ENCODE measurements around the gene ACOT12. TPM values are rescaled to one million over a fixed set of nuclear protein-coding genes. Genes with fewer than 3 reads are reported as not detected.

Gene ACOT12
- not detected for total RNA-seq (2013)
- polyA plus RNA-seq (not detected), polyA minus RNA-seq (not detected in 2 replicates), total RNA-seq (0 to 1.8 (median 0.16) reads per million in 11 experiments)

DNA sequence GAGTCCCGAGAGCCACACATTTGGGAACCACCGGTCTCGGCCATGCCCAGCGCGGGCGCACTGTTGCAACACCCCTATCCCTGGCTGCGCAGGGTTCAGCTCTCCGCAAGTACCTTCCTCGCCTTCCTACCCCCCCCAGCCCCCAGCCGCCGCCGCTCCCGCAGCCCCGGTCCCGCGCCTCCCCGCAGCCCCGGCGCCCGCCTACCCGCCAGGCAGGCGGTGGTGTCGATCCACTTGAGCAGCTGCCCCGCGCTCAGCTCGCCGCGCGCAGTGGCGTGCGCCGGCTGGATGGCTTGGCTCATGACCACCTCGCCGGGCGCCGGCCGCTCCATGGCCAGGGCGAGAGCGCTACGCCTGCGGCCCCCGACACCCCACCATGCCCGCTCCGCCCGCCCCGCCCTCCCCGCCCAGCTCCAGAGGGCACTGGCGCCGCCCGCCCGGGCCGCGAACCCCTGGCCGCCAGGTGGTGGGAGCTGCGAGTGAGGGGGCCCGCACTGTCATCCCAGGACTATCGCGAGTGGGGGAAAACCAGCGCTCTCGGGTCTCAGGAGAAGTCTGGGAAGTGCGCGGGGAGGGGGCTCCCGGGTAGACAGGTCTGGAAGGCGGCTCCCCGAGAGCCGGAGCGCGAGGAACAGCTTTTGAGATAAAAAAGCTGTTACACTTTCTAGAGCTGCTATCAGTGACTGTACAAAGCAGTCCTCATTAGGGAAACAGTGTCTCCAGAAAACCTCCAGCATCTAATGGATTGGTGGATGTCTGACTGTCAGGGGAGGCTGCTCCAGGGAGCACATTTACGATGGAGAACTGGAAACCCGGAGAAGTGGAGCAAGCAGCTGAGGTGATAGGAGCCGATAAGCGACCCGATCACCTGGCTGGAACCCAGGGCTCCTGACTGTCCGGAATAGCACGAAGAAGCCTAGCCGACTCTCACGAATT lies at the start of gene ACOT12:
ACOT12 (minus strand) TSS at position 352 of the 936 bp plus-strand sequence; CDS start at position 332, 20 bp downstream.
- no peaks in the 10 kb centered on the region for H3K79me2 ChIP-seq (ENCODE audit: insufficient read depth, low read length)
- no peak within 1 kb of the TSS for H3K27ac ChIP-seq (ENCODE audit: low read depth in 1 of 2, low read length in 2 of 2)
- 4% methylated on average over 69 of the region's 77 CpGs for WGBS (ENCODE audit: insufficient coverage)
- Mint-ChIP-seq H3K4me3 (peak within 1 kb of the TSS; percentile 64 to 85), H3K27ac (no peak within 1 kb of the TSS), H3K9me3 (peaks cover 4 to 18% (median 13%) of the 10 kb centered on the region in 7 donors), H3K36me3 (peaks cover 0 to 3% of the 10 kb centered on the region in 2 donors), H3K4me1 (peaks cover 13% of the 10 kb centered on the region), H3K27me3 (ENCODE audit: low read depth in 3 of 3) (peaks cover 37 to 58% (median 42%) of the 10 kb centered on the region in 3 donors)
- peak within 1 kb of the TSS; percentile 52 for H3K4me2 ChIP-seq (replicated peaks; ENCODE audit: extremely low read depth, low read length, poor library complexity, severe bottlenecking)
- intact Hi-C loops (cut with micrococcal nuclease), result no loop called here
- no peak for DNase-seq
- peaks cover 44 to 65% of the 10 kb centered on the region in 2 donors for H3K27me3 ChIP-seq (ENCODE audit: control insufficient read depth in 2 of 2, insufficient read depth in 2 of 2, low read length in 2 of 2)
- no peaks in the 10 kb centered on the region for H3K36me3 ChIP-seq (replicated peaks in 1 of 2; ENCODE audit: control insufficient read depth in 1 of 2, insufficient read depth in 2 of 2, low read length in 2 of 2)
- H3K4me3 ChIP-seq (replicated peaks in 1 of 3; ENCODE audit: low read depth in 2 of 3, low read length in 3 of 3), result peak within 1 kb of the TSS in 1 of 3 experiments; percentile 39
- peaks cover 5 to 9% of the 10 kb centered on the region in 2 donors for H3K4me1 ChIP-seq (ENCODE audit: control insufficient read depth in 1 of 2, insufficient read depth in 2 of 2, low read length in 2 of 2)
- H3K9ac ChIP-seq (ENCODE audit: insufficient read depth, low read length, poor library complexity, severe bottlenecking), result no peak within 1 kb of the TSS
- TF ChIP-seq, protein P1, sequence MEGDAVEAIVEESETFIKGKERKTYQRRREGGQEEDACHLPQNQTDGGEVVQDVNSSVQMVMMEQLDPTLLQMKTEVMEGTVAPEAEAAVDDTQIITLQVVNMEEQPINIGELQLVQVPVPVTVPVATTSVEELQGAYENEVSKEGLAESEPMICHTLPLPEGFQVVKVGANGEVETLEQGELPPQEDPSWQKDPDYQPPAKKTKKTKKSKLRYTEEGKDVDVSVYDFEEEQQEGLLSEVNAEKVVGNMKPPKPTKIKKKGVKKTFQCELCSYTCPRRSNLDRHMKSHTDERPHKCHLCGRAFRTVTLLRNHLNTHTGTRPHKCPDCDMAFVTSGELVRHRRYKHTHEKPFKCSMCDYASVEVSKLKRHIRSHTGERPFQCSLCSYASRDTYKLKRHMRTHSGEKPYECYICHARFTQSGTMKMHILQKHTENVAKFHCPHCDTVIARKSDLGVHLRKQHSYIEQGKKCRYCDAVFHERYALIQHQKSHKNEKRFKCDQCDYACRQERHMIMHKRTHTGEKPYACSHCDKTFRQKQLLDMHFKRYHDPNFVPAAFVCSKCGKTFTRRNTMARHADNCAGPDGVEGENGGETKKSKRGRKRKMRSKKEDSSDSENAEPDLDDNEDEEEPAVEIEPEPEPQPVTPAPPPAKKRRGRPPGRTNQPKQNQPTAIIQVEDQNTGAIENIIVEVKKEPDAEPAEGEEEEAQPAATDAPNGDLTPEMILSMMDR (IDR thresholded peaks at IDR 0.05), result no peak
- no peak within 1 kb of the TSS for H2AFZ ChIP-seq (ENCODE audit: insufficient read depth, low read depth, low read length, poor library complexity, severe bottlenecking)
- no peaks in the 10 kb centered on the region for H4K20me1 ChIP-seq (ENCODE audit: insufficient read depth, low read length)
- peaks cover 7 to 8% of the 10 kb centered on the region in 2 donors for H3K9me3 ChIP-seq (replicated peaks in 1 of 2; ENCODE audit: control insufficient read depth in 1 of 2, insufficient read depth in 1 of 2, low read length in 2 of 2)

DNA sequence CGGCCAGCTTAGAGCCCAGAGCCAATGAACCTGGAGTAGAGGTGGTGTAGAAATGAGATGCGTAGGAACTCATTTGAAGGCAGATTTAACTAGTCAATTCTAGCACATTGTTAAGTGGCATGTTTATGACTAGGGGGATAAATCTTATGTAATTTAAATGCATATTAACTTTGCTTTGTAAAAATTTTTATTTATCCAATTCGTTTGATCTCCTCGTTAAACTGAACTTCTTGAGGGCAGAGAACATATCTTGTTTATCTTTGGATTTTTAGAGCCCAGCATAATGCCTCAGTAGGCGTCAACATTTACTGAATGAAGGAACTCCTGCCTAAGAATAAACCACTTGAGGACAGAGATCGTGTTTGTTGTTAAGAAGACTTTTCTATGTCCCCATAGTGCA lies 41.1 kb upstream of the ACOT12 start:
- 100% methylated on average over 2 of the region's 6 CpGs for WGBS (ENCODE audit: insufficient coverage)
- no peak overlapping the region for H3K27ac Mint-ChIP-seq
- TF ChIP-seq, protein P1 (IDR thresholded peaks at IDR 0.05), result no peak

More for the DNA sequence above, 41.1 kb upstream of the ACOT12 start:
- Histone ChIP-seq H3K27ac (ENCODE audit: low read depth in 1 of 2, low read length in 2 of 2) (no peak overlapping the region), H4K20me1 (ENCODE audit: insufficient read depth, low read length) (no peaks in the 10 kb centered on the region), H3K36me3 (replicated peaks in 1 of 2; ENCODE audit: control insufficient read depth in 1 of 2, insufficient read depth in 2 of 2, low read length in 2 of 2) (no peaks in the 10 kb centered on the region), H3K4me1 (ENCODE audit: control insufficient read depth in 1 of 2, insufficient read depth in 2 of 2, low read length in 2 of 2) (no peaks in the 10 kb centered on the region), H3K79me2 (ENCODE audit: insufficient read depth, low read length) (no peaks in the 10 kb centered on the region), H2AFZ (ENCODE audit: insufficient read depth, low read depth, low read length, poor library complexity, severe bottlenecking) (no peak overlapping the region), H3K9me3 (replicated peaks in 1 of 2; ENCODE audit: control insufficient read depth in 1 of 2, insufficient read depth in 1 of 2, low read length in 2 of 2) (no peaks in the 10 kb centered on the region), H3K9ac (ENCODE audit: insufficient read depth, low read length, poor library complexity, severe bottlenecking) (no peak overlapping the region), H3K4me3 (replicated peaks in 1 of 3; ENCODE audit: low read depth in 2 of 3, low read length in 3 of 3) (no peak overlapping the region), H3K27me3 (ENCODE audit: control insufficient read depth in 2 of 2, insufficient read depth in 2 of 2, low read length in 2 of 2) (no peaks in the 10 kb centered on the region), H3K4me2 (replicated peaks; ENCODE audit: extremely low read depth, low read length, poor library complexity, severe bottlenecking) (no peak overlapping the region)
- Mint-ChIP-seq H3K27me3 (ENCODE audit: low read depth in 3 of 3) (no peaks in the 10 kb centered on the region), H3K4me3 (no peak overlapping the region), H3K9me3 (no peaks in the 10 kb centered on the region), H3K36me3 (peaks cover 0 to 10% of the 10 kb centered on the region in 2 donors), H3K4me1 (no peaks in the 10 kb centered on the region)
- no peak for DNase-seq
- intact Hi-C loops (cut with micrococcal nuclease), result no loop called here
